Ovary (tissue), 3 donors: Measurements from ENCODE around the gene CRTC3.

Source experiments
- CTCF ChIP-seq, 3 donors: fragments of 450-650 bp in 2 of 3; fragments of 200-600 bp in 1 of 3; IDR thresholded peaks; one replicate each; pipeline versions ENCODE4 v1.5.1 to v1.8.0; 2016 to 2022; ENCODE audit warnings: antibody characterized with exemption in 3 of 3, mild to moderate bottlenecking in 1 of 3
- EP300 ChIP-seq: sonication (generic); formaldehyde crosslinking; IDR thresholded peaks from one replicate; pipeline ENCODE4 v1.6.1; 2017; ENCODE audit warnings: antibody characterized with exemption
- POLR2A ChIP-seq: fragments of 450-650 bp; IDR thresholded peaks from one replicate; pipeline ENCODE4 v1.6.1; 2017; ENCODE audit warnings: antibody characterized with exemption, mild to moderate bottlenecking, moderate library complexity
- donor health status: DM: no; HTN: no; CAD: no.

DNA sequence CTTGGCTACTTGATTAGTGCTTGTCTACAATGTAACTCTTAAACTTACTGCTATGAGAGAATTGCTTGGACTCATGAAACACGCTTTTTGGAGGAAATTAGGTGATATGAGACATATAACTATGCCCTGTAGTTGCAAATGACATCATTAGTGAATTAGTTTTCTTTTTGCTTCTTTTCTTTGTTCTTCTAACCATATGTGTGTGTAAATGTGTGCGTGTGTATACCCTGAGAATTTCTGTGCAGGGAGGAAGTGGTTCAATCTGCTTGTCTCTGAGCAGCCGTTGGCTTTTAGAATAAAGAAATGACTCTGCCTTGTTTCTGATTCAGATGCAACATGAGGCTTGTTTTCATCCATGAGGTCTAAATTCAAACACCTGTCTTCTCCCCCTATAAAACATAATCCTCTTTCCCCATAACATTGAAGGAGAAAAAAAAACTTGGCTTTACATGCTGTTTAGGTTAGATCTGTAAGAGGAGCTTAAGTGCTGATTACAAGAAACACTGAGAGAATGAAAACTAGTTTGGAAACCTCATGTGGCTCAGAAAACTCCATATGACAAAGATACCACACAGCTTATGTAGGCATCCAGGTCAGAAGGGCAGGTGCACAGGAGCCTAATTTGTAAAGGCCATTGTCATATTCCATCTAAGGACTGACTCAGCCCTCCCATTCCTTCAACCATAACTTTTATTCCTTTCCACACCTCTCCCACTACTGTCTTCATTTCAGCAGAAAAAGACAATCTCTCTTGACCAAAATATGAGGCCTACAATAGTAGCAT lies 156.9 kb downstream of the CRTC3 start:
- TF ChIP-seq CTCF (IDR thresholded peaks at IDR 0.05) (no peak), POLR2A (no peak), EP300 (no peak)
